CD4-positive, alpha-beta T cell (primary cell): ENCODE data around the gene CORO1C. TPM values are rescaled to one million over a fixed set of nuclear protein-coding genes. Genes with fewer than 3 reads are reported as not detected.

Source experiments
- ATAC-seq: fragments of 200-7000 bp; cut with Tn5 transposase; one replicate; pipeline ENCODE4 v1.10.0; 2022; ENCODE audit warnings: mild to moderate bottlenecking; ENCODE audit not compliant: poor library complexity
- CTCF ChIA-PET: fragments of 350-600 bp; sonication (Branson Sonifier 250); formaldehyde crosslinking; loops from one replicate; lab custom pipeline; 2021; ENCODE audit warnings: antibody characterized with exemption, inconsistent platforms; lab: Charles Lee
- POLR2A ChIA-PET: fragments of 350-600 bp; sonication (Branson Sonifier 250); formaldehyde crosslinking; loops from one replicate; lab custom pipeline; 2021; ENCODE audit warnings: antibody characterized with exemption, inconsistent platforms; lab: Charles Lee
- DNase-seq, 14 experiments: peaks; one replicate each; pipeline ENCODE4 v3.0.0-alpha.2; 2013 to 2020; ENCODE audit warnings: mixed read lengths in 2 of 14
- H3K27ac ChIP-seq, 2 donors: one replicate each; pipeline versions ENCODE4 v1.5.1 to v1.7.0; 2013; ENCODE audit warnings: low read length in 2 of 2, low read depth in 1 of 2, mild to moderate bottlenecking in 1 of 2
- H3K27me3 ChIP-seq, 2 experiments: 1 replicate in 1 of 2; 2 replicates in 1 of 2; pipeline versions ENCODE4 v1.6.1 to v1.7.0; 2013; ENCODE audit warnings: low read length in 2 of 2, control low read depth in 1 of 2, mild to moderate bottlenecking in 1 of 2, moderate library complexity in 1 of 2; ENCODE audit not compliant: insufficient read depth in 2 of 2, control insufficient read depth in 1 of 2
- H3K36me3 ChIP-seq: one replicate; pipeline ENCODE4 v1.6.1; 2013; ENCODE audit warnings: low read length, control low read depth; ENCODE audit not compliant: insufficient read depth
- H3K4me1 ChIP-seq: one replicate; pipeline ENCODE4 v1.6.1; 2013; ENCODE audit warnings: low read length, control low read depth; ENCODE audit not compliant: insufficient read depth
- H3K4me3 ChIP-seq: one replicate; pipeline ENCODE4 v1.5.1; 2013; ENCODE audit warnings: mild to moderate bottlenecking, low read length, moderate library complexity
- H3K9me3 ChIP-seq, 2 experiments: 1 replicate in 1 of 2; 2 replicates in 1 of 2; pipeline versions ENCODE4 v1.6.1 to v1.7.0; 2013; ENCODE audit warnings: low read length in 2 of 2, mild to moderate bottlenecking in 2 of 2, control low read depth in 1 of 2, moderate library complexity in 1 of 2; ENCODE audit not compliant: control insufficient read depth in 1 of 2, insufficient read depth in 1 of 2
- H3K27ac Mint-ChIP-seq: one replicate; pipeline ENCODE4 v1.8.0; 2020; ENCODE audit warnings: mixed read lengths
- H3K27me3 Mint-ChIP-seq: one replicate; pipeline ENCODE4 v1.8.0; 2021; ENCODE audit warnings: mixed read lengths
- H3K36me3 Mint-ChIP-seq: one replicate; pipeline ENCODE4 v1.8.0; 2021; ENCODE audit warnings: low read depth, mixed read lengths
- H3K4me1 Mint-ChIP-seq: one replicate; pipeline ENCODE4 v1.8.0; 2021; ENCODE audit warnings: low read depth, mixed read lengths
- H3K4me3 Mint-ChIP-seq: one replicate; pipeline ENCODE4 v1.8.0; 2020; ENCODE audit warnings: mild to moderate bottlenecking, mixed read lengths
- H3K9me3 Mint-ChIP-seq: one replicate; pipeline ENCODE4 v1.8.0; 2020; ENCODE audit warnings: mixed read lengths
- CTCF ChIP-seq: fragments of 200-600 bp; IDR thresholded peaks from one replicate; pipeline ENCODE4 v1.8.0; 2022; ENCODE audit warnings: antibody characterized with exemption, mild to moderate bottlenecking
- intact Hi-C, 2 experiments: fragments of 100-400 bp; cut with DNase I in 1 of 2; cut with micrococcal nuclease in 1 of 2; formaldehyde crosslinking; loops; one replicate each; pipeline versions ENCODE4 v1.15.1 to v1.9.0; 2023 to 2025; cut with DNase I, micrococcal nuclease
- total RNA-seq, 174 experiments: library from RNA in 2 of 174; stranded (reverse) in 2 of 174; gene quantifications; one replicate each; pipeline ENCODE4 v1.2.3 and lab custom pipeline; 2021 to 2026

Gene CORO1C
- total RNA-seq, 2 experiments from 2014 or later = 6.7 to 7.4 TPM

GRCh38 chr12:108666401-108666881 lies 64.9 kb downstream of the CORO1C start:
- TF ChIP-seq CTCF = no peak
- intact Hi-C loops = loop anchor here in 1 of 2 experiments (2.0 to 5.0 kb wide), 3 partner anchors 66 to 426 kb away; partner anchors contain the start of genes ALKBH2 and CORO1C
- H3K9me3 Mint-ChIP-seq = no peaks in the 10 kb centered on the region

GRCh38 chr12:108665608-108666202 lies 65.6 kb downstream of the CORO1C start:
- no peak for ATAC-seq
- peaks cover 7% of the 10 kb centered on the region for H3K4me1 Mint-ChIP-seq
- no peaks in the 10 kb centered on the region for H3K9me3 Mint-ChIP-seq
- no peak overlapping the region for H3K27ac Mint-ChIP-seq
- Histone ChIP-seq H3K4me1 (peaks cover 6% of the 10 kb centered on the region), H3K4me3 (no peak overlapping the region), H3K27me3 (no peaks in the 10 kb centered on the region), H3K27ac (no peak overlapping the region), H3K9me3 (no peaks in the 10 kb centered on the region), H3K36me3 (no peaks in the 10 kb centered on the region)
- no peak for DNase-seq
- POLR2A ChIA-PET = interaction anchor here (1.1 to 2.5 kb wide), 4 partner anchors 32 to 192 kb away, joined by 4 to 18 read pairs (median 14); partner anchors contain the start of genes SELPLG and SSH1
- CTCF ChIA-PET = interaction anchor here (0.9 to 10.9 kb wide), 8 partner anchors 19 to 285 kb away, joined by 3 to 129 read pairs (median 10); partner anchors contain the start of gene SELPLG
- H3K4me3 Mint-ChIP-seq = no peak overlapping the region
- no peaks in the 10 kb centered on the region for H3K27me3 Mint-ChIP-seq
- no peaks in the 10 kb centered on the region for H3K36me3 Mint-ChIP-seq
- intact Hi-C loops = loop anchor here (1.0 to 5.0 kb wide), 5 partner anchors 33 to 427 kb away; partner anchors contain the start of genes ALKBH2 (in 1 of the 2), CORO1C (in 1 of the 2) and SELPLG (in 1 of the 2)
- no peak for TF ChIP-seq CTCF

More at GRCh38 chr12:108666401-108666881, 64.9 kb downstream of the CORO1C start:
- no peaks in the 10 kb centered on the region for H3K36me3 ChIP-seq
- H3K9me3 ChIP-seq = no peaks in the 10 kb centered on the region
- H3K4me3 ChIP-seq = no peak overlapping the region
- ATAC-seq (no peak), DNase-seq (no peak)
- CTCF ChIA-PET = interaction anchor here (2.6 to 10.9 kb wide), 2 partner anchors 48 to 136 kb away, joined by 9 to 129 read pairs; no protein-coding TSS in a partner anchor
- peaks cover 7% of the 10 kb centered on the region for H3K4me1 Mint-ChIP-seq
- H3K27ac Mint-ChIP-seq = no peak overlapping the region
- H3K27me3 Mint-ChIP-seq = no peaks in the 10 kb centered on the region
- no peaks in the 10 kb centered on the region for H3K27me3 ChIP-seq
- POLR2A ChIA-PET = interaction anchor here (0.6 to 1.3 kb wide), 2 partner anchors 24 to 48 kb away, joined by 3 to 5 read pairs; no protein-coding TSS in a partner anchor
- H3K4me1 ChIP-seq = peaks cover 6% of the 10 kb centered on the region
- H3K36me3 Mint-ChIP-seq = no peaks in the 10 kb centered on the region
- H3K4me3 Mint-ChIP-seq = no peak overlapping the region
- H3K27ac ChIP-seq = no peak overlapping the region

GRCh38 chr12:108664338-108665258 lies 66.7 kb downstream of the CORO1C start:
- CTCF ChIA-PET = interaction anchor here (0.6 to 10.9 kb wide), 19 partner anchors 11 to 286 kb away, joined by 3 to 129 read pairs (median 4); partner anchors contain the start of gene SELPLG
- peak; percentile 69 to 90 (median 79) for DNase-seq
- TF ChIP-seq CTCF = peak; percentile 91
- Mint-ChIP-seq H3K9me3 (no peaks in the 10 kb centered on the region), H3K36me3 (no peaks in the 10 kb centered on the region), H3K4me1 (peaks cover 7% of the 10 kb centered on the region), H3K27me3 (no peaks in the 10 kb centered on the region), H3K4me3 (no peak overlapping the region), H3K27ac (peak overlapping the region; percentile 72)
- H3K36me3 ChIP-seq = no peaks in the 10 kb centered on the region
- H3K9me3 ChIP-seq = no peaks in the 10 kb centered on the region
- no peak overlapping the region for H3K4me3 ChIP-seq
- intact Hi-C loops = loop anchor here (1.0 to 5.0 kb wide), 7 partner anchors 32 to 429 kb away; partner anchors contain the start of genes ALKBH2 (in 2 of the 2), CORO1C (in 1 of the 2) and SELPLG (in 1 of the 2)
- H3K27me3 ChIP-seq = no peaks in the 10 kb centered on the region
- POLR2A ChIA-PET = interaction anchor here (0.9 to 2.5 kb wide), 11 partner anchors 18 to 428 kb away, joined by 3 to 18 read pairs (median 4); partner anchors contain the start of genes ALKBH2, ISCU, SELPLG and SSH1
- H3K4me1 ChIP-seq = peaks cover 6% of the 10 kb centered on the region
- peak; percentile 100 for ATAC-seq
- no peak overlapping the region for H3K27ac ChIP-seq
